WERI-Rb-1 (cell line): ENCODE data around the gene LSR.

ENCODE experiments used
- DNase-seq: peaks from one replicate; pipeline ENCODE4 v3.0.0-alpha.2; 2020
- H3K27ac ChIP-seq: fragments of 250-450 bp; sonication (Bioruptor Pico); 2 replicates; pipeline ENCODE4 v1.5.1; 2020; ENCODE audit warnings: mild to moderate bottlenecking, moderate library complexity
- H3K27me3 ChIP-seq: fragments of 250-450 bp; sonication (Bioruptor Pico); 2 replicates; pipeline ENCODE4 v1.5.1; 2021; ENCODE audit warnings: mild to moderate bottlenecking, low read depth, moderate library complexity; ENCODE audit not compliant: insufficient read depth, severe bottlenecking
- H3K36me3 ChIP-seq: fragments of 250-450 bp; sonication (Bioruptor Pico); 2 replicates; pipeline ENCODE4 v1.5.1; 2020; ENCODE audit warnings: mild to moderate bottlenecking, moderate library complexity
- H3K4me3 ChIP-seq: 2 replicates; pipeline ENCODE4 v1.5.1; 2011; ENCODE audit warnings: low read depth, mild to moderate bottlenecking, control low read depth, low read length
- H3K9me3 ChIP-seq: fragments of 250-450 bp; sonication (Bioruptor Pico); 2 replicates; pipeline ENCODE4 v1.5.1; 2021; ENCODE audit warnings: mild to moderate bottlenecking, moderate library complexity; ENCODE audit not compliant: severe bottlenecking
- CTCF ChIP-seq: IDR thresholded peaks from 2 replicates; pipeline ENCODE4 v1.5.1; 2011; ENCODE audit warnings: low read depth, mild to moderate bottlenecking, control low read depth, inconsistent platforms, low read length

The LSR gene

GRCh38 chr19:35269438-35270117 is 20.8 kb downstream of the LSR start:
- no peaks in the 10 kb centered on the region for H3K9me3 ChIP-seq
- peak overlapping the region; percentile 96 for H3K27ac ChIP-seq
- peak overlapping the region; percentile 38 for H3K4me3 ChIP-seq
- DNase-seq = peak; percentile 93
- H3K27me3 ChIP-seq = no peaks in the 10 kb centered on the region
- peaks cover 74% of the 10 kb centered on the region for H3K36me3 ChIP-seq
- peak; percentile 71 for TF ChIP-seq CTCF

- H3K4me3 ChIP-seq = no peak overlapping the region
These were observed 21.6 kb downstream of the LSR start for GRCh38 chr19:35270381-35270811.

GRCh38 chr19:35271546-35271945 is 22.7 kb downstream of the LSR start:
- no peaks in the 10 kb centered on the region for H3K27me3 ChIP-seq
- peaks cover 61% of the 10 kb centered on the region for H3K36me3 ChIP-seq
- no peak for DNase-seq
- no peak overlapping the region for H3K4me3 ChIP-seq
- no peak overlapping the region for H3K27ac ChIP-seq
- no peaks in the 10 kb centered on the region for H3K9me3 ChIP-seq
- TF ChIP-seq CTCF = no peak

More at GRCh38 chr19:35270381-35270811, 21.6 kb downstream of the LSR start:
- DNase-seq = no peak
- no peaks in the 10 kb centered on the region for H3K9me3 ChIP-seq
- no peak for TF ChIP-seq CTCF
- H3K27me3 ChIP-seq = no peaks in the 10 kb centered on the region
- peaks cover 67% of the 10 kb centered on the region for H3K36me3 ChIP-seq
- no peak overlapping the region for H3K27ac ChIP-seq

GRCh38 chr19:35272122-35272719 is 23.4 kb downstream of the LSR start:
- Histone ChIP-seq H3K27ac (no peak overlapping the region), H3K9me3 (no peaks in the 10 kb centered on the region), H3K36me3 (peaks cover 61% of the 10 kb centered on the region), H3K4me3 (no peak overlapping the region), H3K27me3 (no peaks in the 10 kb centered on the region)
- DNase-seq = no peak
- no peak for TF ChIP-seq CTCF

GRCh38 chr19:35272954-35273649 is 24.3 kb downstream of the LSR start:
- no peak overlapping the region for H3K4me3 ChIP-seq
- no peak for TF ChIP-seq CTCF
- H3K36me3 ChIP-seq = peaks cover 55% of the 10 kb centered on the region
- no peak for DNase-seq
- no peaks in the 10 kb centered on the region for H3K27me3 ChIP-seq
- no peaks in the 10 kb centered on the region for H3K9me3 ChIP-seq
- no peak overlapping the region for H3K27ac ChIP-seq
